Sciatic nerve (tissue), 2 donors: ENCODE measurements around the gene KLK12. TPM values are rescaled to one million over a fixed set of nuclear protein-coding genes. Genes with fewer than 3 reads are reported as not detected.
A peak's percentile ranks its signal among the peaks of the same experiment; 100 is the strongest.

Experiments used
- ATAC-seq: fragments of 200-7000 bp; cut with Tn5 transposase; one replicate; pipeline ENCODE4 v1.9.1; 2020; ENCODE audit warnings: mild to moderate bottlenecking, moderate library complexity
- DNase-seq: peaks from one replicate; pipeline ENCODE4 v3.0.0-alpha.2; 2020; ENCODE audit warnings: low spot score
- intact Hi-C: fragments of 100-400 bp; cut with DNase I; formaldehyde crosslinking; loops from one replicate; pipeline ENCODE4 v1.14.2; 2022
- total RNA-seq: library from RNA; stranded (reverse); fragmentation: NEBNext Ultra II Directional; extraction: Animal tissue kit (Norgen Biotek cat#: 25700); gene quantifications from one replicate; pipeline ENCODE4 v1.2.1, GENCODE V29; 2021
- donor health status: DM: no; HTN: no; CAD: no.
- donor health status: DM: no; HTN: no; CAD: no.

KLK12 gene
- total RNA-seq, 1 donor from 2014 or later: not detected

DNA sequence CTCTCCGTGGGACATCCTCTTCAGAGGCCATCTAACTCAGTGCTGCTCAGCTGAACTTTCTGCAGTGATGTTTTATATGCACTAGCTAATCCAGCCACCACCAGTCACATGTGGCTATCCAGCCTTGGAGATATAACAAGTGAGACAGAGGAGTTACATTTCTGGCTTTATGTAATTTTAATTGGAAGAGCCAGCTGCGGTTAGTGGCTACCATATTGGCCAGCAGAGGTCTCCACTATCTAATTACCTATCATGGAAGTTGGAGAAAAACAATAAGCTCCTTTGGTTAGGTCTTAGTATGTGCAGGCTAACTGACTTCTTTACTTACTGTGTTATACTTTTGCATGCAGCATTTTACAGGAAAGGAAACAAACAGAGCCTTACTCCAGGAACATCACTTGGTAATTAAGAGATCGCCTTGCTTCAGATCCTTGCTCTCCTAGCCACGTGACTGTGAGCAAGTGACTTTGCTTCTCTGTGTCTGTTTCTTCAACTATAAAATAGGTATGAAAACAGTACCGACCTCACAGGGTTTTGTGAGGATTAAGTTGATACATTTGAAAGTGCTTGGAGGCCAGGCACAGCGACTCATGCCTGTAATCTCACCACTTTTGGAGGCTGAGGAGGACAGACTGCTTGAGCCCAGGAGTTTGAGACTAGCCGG is 13.7 kb downstream of the KLK12 start:
- DNase-seq: no peak
- ATAC-seq: peak; percentile 15
- intact Hi-C loops: loop anchor here (2.0 kb wide), 1 partner anchor 78 kb away; no protein-coding TSS in a partner anchor

DNA sequence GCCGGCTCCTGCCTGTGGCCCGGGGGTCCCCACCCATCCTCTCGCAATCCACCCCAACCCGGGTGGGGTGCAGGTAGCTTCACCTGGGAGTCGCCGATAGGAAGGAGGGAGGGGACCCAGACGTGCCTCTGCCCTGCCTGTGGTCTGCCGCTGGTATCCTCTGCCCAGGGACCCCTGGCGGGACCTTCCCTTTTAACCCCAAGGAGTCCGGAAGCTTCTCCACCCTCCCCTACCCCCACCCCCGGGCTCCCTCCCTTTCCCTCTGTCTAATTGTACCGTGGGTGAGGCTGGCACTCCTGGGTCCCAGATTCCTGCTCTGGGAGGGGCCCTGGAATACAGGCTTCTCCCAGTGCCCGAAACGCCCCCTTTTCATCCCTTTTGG is 15.3 kb downstream of the KLK12 start, which contains the start of gene KLK10:
KLK10 (minus strand) TSS at position 166 of the 382 bp plus-strand sequence. CDS start 579 bp downstream, outside the sequence.
- ATAC-seq (no peak), DNase-seq (no peak)
- intact Hi-C loops: no loop called here

DNA sequence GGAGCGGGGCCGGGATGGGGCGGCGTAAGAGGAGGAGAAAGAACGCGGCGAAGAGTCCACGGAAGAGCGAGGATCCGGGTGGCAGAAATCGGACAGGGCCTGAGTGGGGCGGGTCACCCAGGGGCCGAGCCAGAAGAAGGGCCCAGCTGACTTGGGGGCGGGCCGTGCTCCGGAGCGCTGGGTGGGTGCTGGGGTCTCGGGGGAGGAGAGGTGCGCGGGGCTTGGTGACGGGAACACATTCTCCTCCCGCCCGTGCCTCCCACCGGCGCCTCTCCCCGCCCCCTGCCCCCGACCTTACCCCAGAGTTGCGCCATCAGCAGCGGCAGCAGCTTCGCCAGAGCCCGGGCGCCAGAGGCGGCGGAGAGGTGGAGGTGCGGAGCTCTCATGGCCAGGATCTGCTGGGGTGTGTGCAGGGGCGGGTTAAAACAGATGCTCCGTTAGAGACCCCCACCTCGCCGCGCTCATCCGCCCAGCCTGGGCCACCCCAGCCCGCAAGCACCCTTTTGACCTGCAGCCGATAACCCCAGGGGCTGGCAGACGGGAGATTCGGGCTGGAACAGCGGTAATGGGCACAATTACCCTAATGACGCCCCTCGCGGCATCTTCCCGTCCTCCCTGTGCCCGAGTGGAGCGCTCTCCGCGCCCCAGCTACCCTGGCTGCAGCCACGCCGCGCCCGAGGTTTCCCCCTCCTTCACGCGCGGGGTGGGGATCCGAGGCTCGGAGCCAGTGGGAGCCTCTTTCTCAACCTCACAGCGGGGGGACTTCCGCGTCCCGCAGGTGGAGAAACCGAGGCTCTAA is 15.9 kb downstream of the KLK12 start:
- no peak for DNase-seq
- peak; percentile 77 for ATAC-seq
- intact Hi-C loops: no loop called here

DNA sequence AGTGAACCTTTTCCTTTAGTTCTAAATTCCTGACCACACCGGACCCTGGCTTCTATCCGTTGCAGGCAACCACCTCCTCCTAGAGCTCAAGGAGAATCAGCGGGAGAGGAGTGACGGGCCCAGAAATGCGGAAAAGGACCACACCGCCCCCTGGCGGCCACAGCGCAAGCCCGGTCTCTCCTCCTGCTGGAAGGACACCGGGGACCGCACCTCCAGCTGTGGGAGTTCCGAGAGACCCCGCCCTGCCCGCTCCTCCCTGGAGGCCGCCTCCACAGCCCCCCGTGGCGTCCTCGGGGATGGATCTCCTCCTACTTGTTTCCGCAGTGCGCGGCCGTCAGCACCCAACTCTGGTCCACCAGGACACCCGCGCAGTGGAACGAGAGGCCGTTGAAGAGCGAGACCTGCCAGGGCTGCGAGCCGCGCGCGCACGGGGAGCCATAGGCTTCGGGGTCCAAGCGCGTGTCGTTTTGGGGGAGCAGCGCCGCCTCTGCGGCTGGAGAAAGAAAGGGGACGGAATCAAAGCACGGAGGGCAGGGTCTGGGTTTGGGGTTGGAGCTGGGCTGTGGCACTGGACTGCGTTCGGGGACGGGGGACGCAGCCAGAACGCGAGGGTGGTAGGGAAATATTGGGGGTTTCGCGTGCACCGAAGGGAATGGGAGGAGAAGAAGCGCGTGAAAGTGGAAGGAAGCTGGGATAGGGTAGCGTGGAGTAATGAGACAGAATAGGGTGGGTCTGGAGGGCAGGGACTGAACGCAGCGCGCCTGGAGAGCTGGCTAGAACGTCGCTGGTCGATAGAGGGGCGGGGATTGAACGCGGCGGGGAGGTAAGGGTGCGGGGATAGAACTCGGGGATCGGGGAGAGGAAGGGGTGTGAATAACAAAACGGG is 17.8 kb downstream of the KLK12 start:
- peak; percentile 80 for DNase-seq
- ATAC-seq: peak; percentile 64
- intact Hi-C loops: no loop called here

DNA sequence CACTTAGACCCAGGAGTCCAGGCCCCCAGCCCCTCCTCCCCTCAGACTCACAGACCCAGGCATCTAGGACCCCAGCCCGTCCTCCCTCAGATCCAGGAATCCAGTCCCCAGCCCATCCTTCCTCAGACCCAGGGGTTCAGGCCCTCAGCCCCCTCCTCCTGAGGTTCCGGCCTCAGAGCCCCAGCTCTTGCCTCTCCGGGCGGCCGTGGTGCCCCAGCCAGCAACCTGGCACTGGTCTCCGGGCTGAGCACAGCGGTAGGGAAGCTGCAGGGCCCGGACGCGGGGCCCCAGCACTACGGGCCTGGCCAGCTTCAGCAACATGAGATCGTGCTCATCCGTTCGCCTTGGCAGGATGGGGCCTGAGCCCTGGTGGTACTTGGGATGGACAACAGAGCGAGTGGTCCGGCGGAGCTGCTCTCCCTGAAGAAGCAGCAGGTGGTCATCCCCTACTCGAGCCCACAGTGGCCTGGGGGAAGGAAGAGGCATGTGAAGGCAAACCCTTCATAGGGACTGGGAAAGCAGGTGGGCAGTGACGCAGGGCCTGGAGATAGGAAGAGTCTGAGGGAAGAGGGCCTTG is 19.0 kb downstream of the KLK12 start:
- ATAC-seq (no peak), DNase-seq (no peak)
- intact Hi-C loops: no loop called here

DNA sequence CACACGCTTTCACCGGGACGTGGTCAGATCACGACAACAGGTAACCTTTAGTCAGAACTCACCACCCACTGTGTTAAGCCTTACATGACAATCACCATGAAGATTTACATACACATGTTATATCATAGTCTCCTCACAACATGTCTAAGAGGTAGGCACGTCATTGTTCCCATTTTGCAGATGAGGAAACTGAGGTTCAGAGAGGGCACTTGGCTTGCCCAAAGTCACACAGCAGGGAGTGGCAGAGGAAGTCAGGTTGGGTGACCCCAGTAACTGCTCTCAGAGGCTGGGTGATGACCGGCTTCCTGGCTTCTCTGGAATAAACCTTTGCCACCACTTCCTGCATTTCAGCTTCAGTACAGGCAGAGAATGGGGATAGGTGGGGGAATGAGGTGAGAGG is 20.6 kb downstream of the KLK12 start:
- ATAC-seq (no peak), DNase-seq (no peak)
- intact Hi-C loops: no loop called here

DNA sequence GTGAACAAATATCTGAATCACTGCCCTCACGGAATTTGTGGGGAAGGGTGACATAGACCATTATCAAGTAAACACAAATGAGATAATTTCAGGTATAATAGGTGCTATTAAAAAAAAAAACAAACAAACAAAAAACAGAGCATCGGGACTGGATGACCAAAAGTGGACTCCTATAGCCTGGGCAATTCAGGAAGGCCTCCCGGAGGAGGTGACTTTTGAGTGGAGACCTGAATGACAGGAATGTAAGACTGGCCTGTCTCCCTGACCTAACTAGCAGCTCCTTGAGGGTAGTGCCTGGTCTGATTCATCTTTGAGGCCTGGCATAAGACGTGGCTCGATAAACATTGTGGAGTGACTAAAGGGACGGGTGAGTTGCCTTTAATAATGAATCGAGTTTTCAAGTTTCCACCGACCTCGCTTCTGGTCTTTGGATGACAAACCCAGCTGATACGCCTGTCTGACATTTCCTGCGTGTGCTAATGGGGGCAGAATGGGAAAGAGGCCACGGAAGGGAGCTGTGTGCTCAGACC is 22.1 kb downstream of the KLK12 start:
- DNase-seq: no peak
- intact Hi-C loops: no loop called here

DNA sequence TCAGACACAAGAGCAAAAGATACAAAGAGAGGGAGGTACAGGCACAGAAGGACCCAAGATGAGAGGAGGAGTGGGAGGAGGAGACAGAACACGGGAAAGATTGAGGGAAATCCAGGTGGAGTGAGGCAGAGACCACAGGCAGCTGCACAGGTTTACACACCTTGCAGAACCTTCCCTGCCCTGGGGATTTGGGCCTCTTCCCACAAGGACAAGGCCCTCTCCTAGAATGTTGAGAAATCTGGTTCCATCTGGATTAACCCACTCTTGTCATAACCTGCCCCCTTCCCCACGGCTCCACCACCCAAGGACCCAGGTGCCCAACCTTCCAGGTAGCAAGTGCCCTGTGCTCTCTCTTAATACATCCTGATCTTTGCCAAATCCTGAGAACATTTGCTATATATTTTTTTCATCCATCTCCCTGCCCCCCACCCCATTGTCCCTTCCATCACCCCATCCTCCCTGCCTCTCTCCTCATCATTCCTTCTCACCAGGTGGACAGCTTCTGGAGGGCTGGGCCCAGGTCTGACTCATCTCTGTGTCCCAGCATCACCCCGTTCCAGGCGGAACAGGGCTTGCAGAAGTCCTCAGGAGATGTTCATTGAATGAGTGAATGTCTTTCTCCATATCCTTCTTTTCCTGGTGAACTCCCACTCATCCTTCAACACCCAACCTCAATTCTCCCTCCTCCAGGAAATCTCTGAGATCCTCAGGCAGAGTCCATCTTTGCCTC is 24.6 kb downstream of the KLK12 start:
- intact Hi-C loops: no loop called here
- no peak for ATAC-seq

More for the DNA sequence above, 22.1 kb downstream of the KLK12 start:
- ATAC-seq: no peak

DNA sequence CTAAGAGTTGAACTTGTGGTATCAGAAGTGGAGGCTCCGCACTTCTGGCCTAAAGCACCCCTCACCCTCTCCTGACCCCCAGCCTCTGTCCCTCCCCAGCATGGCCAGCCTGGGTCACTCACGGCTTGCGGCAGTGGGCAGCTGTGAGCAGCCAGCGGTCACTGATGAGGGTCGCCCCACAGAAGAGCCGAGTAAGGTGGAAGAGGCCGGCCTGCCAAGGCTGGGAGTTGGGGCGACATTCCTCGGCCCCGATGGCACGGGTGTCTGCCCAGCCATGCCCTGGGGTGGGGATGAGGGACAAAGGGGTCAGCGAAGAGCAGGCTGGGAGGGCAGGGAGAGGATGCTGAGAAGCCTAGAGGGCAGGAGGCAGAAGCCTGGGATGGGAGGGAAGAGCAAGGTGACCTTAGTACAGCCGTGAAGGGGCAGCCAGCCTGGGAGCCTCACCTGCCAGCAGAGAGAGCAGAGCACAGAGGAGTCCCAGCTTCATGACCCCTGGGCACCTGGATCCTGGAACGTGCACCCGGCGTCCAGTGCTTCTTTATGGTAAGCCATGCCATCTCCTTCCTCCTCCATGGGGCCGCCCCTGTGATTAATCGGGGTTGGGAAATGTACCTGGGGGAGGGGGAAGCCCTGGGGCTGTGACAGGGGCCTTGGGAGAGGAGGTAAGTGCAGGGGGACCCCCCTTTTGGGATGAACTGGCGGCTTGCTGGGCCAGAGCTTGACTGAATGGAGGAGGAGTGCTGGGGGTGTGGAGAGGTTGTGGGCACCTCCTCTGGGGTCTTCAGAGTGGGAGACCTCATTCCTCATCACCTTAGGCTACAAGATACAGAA is 25.5 kb downstream of the KLK12 start:
- intact Hi-C loops: no loop called here
- ATAC-seq: no peak
- no peak for DNase-seq

More for the DNA sequence above, 24.6 kb downstream of the KLK12 start:
- no peak for DNase-seq

DNA sequence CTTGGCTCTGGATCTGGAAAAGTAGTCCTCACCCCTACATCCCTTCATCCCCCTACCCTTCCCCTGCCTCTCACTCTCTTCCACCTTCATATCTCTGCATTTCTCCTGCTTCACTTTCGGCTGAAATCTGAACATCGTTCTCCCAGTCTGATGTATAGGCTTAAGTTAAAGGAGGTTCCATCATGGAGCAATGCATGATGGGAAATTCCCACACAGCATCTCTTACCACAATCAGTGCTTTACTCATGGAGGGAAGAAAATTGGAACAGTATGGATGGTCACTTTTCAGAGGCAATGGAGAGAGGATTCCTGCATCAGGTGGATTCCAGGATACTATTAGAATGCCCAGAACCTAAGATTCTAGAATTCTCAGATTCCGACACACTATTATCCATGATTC is 27.3 kb downstream of the KLK12 start:
- intact Hi-C loops: no loop called here
- no peak for DNase-seq
- no peak for ATAC-seq

DNA sequence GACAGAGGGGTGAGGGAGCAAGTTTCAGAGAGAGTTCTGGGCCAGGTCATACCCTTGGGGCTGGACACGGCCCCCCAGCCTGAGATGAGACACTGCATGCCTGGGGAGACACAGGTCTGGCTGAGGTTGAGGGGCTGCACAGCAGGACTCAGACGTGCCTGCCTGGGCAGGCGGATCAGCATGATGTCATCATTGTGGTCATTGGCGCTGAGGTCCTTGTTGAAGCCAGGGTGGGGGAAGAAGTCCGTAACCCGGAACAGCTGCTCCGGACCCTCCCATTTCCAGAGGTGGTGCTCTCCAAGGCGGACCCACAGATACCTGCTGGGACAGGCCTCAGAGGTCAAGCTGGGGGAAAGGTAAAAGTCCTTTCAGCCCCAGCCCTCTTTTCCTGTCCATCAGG is 28.4 kb downstream of the KLK12 start:
- DNase-seq (no peak), ATAC-seq (no peak)
- intact Hi-C loops: no loop called here

DNA sequence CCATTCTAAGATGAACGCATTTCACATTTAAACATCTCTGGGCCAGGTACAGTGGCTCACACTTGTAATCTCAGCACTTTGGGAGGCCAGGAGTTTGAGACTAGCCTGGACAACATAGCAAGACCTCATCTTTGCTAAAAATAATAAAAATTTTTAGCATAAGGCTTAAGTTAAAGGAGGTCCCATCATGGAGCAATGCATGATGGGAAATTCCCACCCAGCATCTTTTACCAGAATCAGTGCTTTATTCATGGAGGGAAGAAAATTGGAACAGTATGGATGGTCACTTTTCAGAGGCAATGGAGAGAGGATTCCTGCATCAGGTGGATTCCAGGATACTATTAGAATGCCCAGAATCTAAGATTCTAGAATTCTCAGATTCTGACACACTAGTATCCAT is 29.6 kb downstream of the KLK12 start:
- ATAC-seq (no peak), DNase-seq (no peak)
- intact Hi-C loops: no loop called here

DNA sequence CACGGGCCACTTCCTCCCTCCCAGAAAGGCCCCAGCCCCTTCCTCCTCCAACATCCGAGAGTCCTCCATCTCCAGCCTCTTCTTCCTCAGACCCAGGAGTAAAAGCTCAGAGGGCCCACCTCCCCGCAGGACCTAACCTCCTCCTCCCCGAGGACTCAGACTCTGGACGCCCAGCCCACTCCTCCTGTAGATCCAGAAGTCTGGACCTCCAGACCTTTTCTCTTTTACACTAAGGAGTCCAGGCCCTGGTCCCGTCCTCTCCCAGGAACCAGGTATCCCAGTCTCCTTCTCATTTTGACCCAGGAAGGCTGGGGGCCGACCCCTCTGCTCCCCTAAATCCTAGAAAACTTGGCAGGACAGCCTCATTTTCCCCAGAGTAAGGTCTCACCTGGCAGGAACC is 31.5 kb downstream of the KLK12 start:
- no peak for ATAC-seq
- intact Hi-C loops: no loop called here
- no peak for DNase-seq

DNA sequence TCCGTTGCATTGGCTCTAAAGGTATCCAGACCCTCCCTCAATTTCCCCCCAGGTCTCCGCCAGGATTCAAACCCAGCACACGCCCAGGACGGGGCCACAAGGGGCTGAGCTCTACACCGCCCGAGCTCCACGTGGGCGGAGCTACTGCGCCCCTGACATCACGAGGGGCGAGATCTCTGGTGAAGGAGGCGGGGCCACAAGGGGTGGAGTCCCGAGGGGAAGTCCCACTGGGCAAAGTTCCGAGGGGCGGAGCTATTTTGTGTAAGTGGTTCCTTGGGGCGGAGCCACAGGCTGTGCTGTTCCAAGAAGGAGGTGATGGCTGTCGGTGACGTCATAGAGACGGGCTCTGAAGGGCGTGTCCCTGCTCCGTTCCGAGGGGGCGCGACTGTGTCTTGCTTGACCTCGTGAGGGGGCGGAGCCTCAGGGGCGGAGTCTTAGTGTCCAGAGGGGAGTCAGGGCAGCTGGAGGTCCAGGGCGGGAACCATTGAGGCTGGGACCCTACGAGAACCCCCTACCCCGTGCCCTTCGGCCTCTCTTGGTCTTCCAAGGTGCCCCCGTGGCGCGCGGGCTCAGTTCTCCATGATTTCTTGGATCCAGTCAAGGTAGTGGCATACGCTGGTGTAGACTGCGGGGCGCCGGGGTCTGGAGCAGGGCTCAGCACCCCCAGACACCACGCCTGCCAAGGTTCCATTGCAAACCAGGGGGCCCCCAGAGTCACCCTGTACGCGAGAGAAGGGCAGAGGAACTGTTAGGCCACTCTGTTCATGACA is 32.1 kb downstream of the KLK12 start:
- intact Hi-C loops: no loop called here
- ATAC-seq (peak; percentile 90), DNase-seq (peak; percentile 76)

DNA sequence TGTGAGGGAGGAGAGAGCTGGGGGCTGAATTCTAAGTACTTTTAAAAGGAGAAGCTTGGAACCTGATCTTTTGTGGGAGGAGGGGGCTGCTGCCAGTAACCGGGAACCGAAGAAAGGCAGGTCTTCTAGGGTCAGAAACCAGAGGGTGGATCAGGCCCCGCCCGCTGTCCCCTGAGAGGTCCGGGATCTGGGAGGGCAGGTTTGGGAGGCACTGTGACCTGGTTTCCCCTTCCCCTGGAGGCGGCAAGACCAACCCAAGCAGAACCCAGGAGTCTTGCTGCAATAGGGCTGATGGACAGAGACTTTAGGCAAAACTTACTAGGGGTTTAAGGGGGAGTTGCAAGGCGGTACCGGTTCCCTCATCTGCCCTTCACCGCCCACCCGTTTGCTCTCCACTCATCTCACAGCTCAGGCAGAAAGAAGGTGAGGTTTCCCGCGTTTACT is 32.7 kb downstream of the KLK12 start:
- ATAC-seq: no peak
- intact Hi-C loops: no loop called here

DNA sequence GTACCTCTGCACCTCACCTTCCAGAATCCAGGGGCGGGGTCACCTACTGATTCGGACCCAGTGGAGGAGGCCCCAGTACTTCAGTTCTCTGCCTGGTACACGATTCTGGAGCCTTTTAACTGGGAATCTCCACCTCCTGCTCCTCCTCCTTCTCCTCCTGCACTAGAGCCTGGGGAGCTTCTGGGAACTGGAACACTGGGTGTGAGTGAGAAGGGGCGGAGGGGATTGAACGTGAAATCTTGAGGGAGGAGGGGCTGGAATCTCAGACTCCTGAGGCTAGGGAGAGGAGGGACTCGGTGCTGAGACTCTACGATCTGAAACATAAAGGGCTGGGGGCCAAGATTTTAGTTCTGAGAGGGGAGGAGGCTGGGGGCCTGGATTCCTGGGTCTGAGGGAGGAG is 33.3 kb downstream of the KLK12 start, which contains the start of gene KLK8:
KLK8 (minus strand) TSS at position 90 of the 400 bp plus-strand sequence. CDS start 437 bp downstream, outside the sequence.
- intact Hi-C loops: no loop called here
- peak; percentile 76 for ATAC-seq
- no peak for DNase-seq

More for the DNA sequence above, 32.7 kb downstream of the KLK12 start:
- DNase-seq: no peak
